GM18505 (cell line): Measurements from ENCODE around the gene FOXL1.

Experiments
- ATAC-seq: cut with Tn5 transposase; IDR thresholded peaks from one replicate; pipeline ENCODE4 v1.9.1; 2021; ENCODE audit not compliant: unreplicated experiment
- POLR2A ChIP-seq: IDR thresholded peaks from 4 replicates; pipeline ENCODE4 v1.6.1; 2011; ENCODE audit warnings: borderline replicate concordance; ENCODE audit not compliant: insufficient read depth, insufficient read length; ENCODE audit errors: extremely low read depth

FOXL1 gene

DNA sequence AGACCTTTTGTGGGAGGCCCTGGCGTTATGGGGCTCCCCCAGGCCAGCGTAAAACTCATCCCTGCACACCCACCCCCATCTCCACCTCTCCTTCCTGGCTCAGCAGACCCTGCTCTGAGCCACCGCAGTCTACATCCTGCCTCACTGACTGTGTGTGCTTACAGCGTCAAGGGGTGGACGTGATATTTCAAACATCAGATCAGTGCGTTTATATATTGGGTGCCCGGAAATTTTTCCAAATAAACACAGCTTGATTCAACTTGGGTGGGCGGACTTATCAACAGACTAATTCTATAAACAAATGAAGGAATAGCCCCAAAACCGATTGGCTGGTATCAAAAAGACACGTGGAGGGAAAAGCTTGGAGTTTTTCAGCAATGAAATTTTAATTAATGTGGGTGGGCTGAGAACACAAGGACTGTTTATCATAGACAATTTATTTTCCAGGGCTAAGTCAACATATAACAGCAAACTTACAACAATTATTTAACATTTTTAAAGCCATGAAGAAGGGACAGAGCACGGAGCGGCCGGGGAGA, at the start of gene FOXL1:
Gene FOXL1 (plus strand): TSS at position 489 of the 539 bp plus-strand sequence. CDS start 175 bp downstream, outside the sequence.
- no peak for TF ChIP-seq POLR2A
- ATAC-seq, result no peak

DNA sequence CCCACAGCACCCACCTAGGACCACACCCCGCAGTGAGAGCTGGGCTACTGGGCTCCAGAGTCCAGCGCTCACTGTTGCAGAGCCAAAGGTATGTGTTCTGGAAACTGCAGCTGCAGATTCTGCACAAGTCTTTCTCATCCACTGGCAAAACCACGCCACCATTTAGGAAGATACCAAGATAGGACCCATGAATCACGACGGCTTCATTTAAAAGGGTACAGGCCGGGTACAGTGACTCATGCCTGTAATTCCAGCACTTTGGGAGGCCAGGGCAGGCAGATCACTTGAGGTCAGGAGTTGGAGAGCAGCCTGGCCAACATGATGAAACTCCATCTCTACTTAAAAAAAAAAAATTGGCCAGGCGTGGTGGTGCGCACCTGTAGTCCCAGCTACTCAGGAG, 49.2 kb upstream of the FOXL1 start:
- TF ChIP-seq POLR2A, result no peak

DNA sequence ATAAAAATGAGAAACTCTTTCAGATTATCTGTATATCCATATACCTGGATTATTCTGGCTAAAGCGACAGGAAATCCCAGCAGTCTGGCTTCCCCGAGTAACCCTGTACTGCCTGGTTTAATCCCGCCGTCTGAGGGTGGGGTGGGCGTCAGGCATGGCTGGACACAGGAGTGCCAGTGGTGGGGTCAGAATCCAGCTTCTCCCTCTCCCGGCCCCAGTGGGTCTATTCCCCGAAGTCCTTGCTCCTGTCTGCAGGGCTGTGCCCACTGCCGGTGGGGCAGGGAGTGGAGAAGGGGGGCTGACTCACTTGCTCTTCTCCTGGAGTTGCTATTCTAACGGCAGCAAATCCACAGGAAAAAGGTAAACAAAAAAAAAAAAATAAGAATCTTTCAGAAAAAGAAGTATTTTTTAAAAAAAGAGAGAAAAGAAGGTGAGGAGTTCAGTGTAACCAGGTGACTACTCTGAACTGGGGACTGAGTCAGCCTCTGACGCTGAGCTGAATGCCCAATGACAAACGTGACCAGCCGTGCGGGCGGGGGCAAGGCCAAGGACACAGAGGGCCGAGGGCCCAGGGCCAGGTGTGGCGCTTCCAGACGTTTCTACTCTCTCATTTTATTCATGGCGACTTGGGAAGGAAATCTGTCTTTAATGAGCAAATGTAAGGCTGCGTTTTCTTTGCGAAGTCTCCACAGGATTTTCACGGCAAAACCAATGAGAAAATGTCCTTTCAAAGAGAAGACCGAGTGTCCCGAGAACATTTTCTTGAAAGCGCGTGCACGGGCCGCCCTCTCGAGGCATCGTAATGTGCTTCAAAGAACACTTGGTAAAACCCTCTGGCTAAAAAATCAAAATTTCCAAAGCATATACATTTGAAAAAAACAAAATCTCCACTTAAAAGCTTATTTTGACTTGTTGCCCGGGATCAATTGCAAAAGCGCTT, 47.8 kb upstream of the FOXL1 start:
- no peak for ATAC-seq
- no peak for TF ChIP-seq POLR2A

More for the DNA sequence above, 49.2 kb upstream of the FOXL1 start:
- ATAC-seq, result no peak

DNA sequence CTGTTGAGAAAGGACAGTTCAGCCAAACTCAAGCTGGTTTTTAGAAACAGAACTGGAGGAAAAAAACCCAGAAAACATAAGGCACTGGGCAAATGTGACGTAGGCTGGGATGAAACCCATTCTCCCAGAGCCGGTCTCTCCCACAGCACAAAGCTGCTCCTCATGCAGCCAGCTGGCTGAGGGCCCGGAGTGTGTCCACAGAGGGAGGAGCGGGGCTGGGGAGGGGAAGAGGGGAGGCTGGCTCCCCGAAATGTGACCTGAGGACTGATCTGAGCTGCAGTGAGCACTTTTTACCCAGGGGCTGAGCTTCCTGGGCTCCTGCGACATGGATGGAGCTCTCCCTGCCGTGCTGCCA, 47.2 kb upstream of the FOXL1 start:
- no peak for ATAC-seq
- no peak for TF ChIP-seq POLR2A

DNA sequence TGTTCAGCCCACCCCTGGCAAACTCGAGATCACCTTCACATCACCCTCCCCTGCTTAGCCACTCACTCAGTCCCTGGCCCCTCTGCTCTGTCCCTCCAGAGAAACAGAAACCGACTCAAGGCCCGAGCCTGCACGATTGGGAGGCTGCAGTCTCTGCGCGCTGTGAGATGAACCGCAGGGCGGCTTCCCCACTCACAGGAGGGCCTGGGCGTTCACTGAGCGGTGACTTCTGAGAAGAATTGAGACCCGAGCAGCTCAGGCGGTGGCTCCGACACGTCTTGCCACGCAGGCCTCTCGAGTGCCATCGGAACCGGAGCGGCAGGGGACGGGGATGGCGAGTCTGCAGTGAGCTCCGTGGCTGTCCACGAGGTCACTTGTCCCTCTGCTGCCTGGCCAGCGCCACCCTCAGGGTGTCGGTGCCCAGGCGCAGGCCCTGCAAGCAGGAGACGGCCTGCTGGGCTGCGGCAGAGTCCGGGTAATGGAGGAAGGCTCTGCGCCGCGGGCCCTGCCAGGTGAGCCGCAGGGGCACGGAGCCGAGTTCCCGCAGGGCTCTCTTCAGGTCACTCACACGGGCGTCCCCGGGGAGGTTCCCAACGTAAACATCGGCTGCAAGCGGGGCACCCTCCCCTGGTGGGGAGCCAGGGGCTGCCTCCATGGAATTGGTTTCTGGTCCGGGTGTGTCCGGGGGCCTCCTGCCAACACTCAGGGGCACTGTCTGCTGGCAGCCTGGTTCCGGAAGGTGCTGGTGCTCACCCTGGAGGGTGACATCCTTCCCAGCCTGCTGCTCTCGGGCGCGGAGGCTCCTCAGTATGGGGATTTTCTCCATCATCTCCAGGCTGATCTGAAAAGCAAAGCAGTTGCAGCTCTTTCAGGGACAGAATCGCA, 46.5 kb upstream of the FOXL1 start:
- ATAC-seq, result no peak
- TF ChIP-seq POLR2A, result no peak

DNA sequence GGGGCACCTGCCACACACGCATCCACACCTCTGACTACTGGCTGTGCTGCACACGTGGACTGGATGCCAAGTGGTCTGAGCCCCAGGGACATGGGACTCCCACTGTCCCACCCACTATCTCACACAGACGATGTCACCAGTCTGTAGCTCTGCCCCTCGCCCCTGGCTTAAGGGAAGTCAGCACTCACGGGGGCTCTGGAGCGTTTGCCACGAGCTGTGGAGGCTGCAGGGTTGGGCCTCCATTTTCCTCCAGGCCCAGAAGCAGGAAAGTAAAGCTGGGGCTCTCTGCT, 45.9 kb upstream of the FOXL1 start:
- ATAC-seq, result no peak
- TF ChIP-seq POLR2A, result no peak

DNA sequence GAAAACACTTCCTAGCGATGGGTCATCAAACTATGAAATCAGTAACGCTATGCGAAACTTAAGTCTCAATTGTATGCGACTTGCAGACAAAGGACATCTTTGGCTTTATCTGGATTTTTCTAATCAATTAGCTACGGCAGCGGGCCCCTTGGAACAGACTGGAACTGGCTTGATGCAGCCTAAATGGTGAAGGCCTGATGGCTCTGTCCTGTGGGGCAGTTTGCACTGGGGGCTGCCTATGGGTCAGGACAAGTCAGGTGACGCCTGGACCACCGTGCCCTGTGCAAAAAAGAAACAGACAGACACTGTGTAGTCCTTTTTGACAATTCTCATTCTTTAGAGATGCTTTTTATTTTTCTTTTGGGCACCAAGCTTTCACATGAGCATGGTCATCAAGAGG, 45.3 kb upstream of the FOXL1 start:
- TF ChIP-seq POLR2A, result no peak
- ATAC-seq, result no peak

DNA sequence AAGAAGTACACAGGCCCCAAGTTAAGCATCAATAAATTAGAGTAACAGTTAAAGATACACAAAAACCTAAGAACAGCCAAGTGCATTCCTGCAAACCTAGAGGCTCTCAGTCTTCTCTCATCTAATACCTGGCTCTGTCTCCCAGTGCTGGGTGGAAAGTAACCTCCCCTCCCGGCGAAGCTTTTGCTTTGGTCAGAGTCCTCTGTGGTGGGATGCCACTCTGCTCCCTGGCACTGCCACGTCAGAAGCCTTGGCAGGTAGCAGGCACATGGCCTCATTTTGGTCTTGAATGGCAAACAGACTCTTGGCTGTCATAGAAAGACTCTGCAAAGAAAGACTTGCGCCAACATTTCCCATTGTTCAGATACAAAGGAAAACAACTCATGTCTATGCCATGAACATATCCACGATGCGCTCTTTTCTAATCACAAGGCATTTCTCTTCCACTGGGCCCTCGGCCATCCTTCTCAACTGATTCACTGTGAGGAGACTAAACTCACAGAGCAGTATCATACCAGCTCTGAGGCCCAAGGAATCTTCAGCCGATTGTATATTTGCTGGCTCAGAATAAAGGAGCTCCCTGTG, 44.5 kb upstream of the FOXL1 start:
- TF ChIP-seq POLR2A, result no peak
- no peak for ATAC-seq

DNA sequence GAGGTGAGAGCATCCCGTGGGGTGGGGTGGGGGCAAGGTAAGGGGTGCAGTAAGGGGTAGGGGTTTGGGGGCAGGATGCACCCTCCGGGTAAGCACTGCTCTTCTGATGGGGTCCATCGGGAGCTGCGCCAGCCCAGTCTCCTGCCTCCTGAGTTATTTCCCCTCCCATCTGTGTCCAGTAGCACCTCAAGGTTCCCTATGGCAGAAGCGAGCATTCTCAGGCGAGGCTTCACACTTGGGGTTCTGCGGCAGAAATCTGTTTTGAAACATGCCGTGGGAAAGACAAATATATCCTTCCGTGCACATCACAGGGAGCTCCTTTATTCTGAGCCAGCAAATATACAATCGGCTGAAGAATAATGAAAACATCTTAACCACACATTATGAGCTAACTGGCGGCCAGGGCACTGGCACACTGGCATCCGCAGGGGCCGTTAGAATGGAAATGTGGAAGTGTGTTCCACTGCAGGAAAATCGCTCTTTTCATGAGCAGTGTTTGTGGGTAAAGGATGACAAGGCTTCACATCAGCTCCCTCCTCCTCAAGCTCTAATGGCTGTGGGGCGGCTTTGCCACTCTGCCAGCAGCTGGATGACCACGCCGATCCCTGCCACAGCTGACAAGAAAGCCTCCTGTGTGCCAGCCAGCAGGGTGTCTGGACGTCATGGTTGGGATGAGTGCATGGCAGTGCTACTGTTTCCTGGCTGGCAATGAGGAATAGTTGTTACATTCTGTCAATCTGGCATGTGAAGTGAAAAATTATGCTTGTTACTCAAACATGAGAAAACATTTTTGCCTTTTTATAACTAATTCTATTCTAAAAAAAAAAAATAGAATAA, 43.4 kb upstream of the FOXL1 start:
- no peak for ATAC-seq
- TF ChIP-seq POLR2A, result no peak

DNA sequence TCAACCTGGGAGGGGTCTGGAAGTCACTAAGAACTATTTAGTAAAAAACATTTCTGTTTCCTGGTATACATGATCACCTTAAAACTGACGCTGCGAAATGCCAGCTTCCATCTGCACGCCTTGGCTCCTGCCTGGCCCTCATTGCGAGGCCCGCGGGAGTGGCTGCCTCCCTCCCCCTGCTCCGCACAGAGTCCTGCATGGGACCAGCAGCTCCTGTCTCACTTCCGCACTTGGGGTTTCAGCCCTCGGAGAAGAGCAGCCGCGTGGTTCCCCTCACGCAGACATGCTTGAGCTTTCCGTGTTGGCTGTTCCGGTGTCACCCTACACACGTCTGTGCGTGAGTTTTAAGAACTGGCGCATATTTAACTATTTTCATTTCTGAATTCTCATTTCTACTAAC, 41.7 kb upstream of the FOXL1 start:
- no peak for TF ChIP-seq POLR2A
- no peak for ATAC-seq

DNA sequence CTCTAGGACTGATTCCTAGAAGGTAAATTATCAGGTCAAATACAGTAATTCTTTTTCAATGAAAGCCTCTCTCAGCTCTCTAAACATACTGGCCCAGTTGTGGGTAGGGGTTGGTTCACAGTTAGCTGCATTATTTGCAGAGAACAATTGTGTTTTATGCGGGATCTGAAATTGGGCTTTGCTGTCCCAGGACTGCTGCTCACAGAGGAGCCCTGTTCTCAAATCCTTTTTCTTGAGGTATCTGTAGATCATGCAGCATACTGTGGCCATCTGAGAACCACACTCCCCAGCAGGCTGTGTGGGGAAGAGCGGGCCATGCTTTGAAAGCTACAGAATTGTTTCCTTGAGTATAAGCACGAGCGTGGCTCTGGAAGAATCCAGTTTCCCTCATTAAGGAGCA, 40.9 kb upstream of the FOXL1 start:
- no peak for ATAC-seq
- no peak for TF ChIP-seq POLR2A

DNA sequence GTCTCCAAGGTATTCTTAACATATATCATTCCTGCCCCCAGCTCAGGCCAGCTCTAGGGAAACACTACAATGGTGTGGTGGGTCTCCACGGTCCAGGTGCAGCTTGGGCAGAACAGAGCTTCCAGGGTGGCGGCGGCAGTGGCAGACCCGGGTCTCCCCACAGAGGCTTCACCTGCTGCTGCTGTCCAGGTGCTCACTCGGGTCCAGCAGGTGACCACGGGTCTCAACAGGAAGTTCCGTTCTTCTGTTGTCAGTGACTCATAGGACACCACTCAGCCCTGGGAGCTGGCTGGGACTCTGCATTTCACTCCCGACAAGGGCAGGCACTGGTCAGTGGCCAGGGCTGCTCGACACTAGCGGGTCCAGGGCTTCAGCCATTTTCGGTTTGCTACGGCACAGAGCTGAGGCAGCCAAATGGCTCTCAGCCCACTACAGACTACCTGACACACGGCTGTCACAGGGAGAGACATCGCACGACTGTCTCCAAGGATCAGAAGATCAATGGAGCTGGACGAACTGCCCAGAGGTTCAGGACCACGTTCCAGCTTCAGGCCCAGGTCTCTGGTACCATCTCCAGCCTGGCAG, 40.1 kb upstream of the FOXL1 start:
- no peak for ATAC-seq
- TF ChIP-seq POLR2A, result no peak
